Loucy (cell line): ENCODE measurements around the gene FGGY.

Experiments
- CTCF ChIP-seq: fragments of 200-600 bp; sonication (generic); conservative IDR thresholded peaks from 2 replicates; pipeline ENCODE4 v1.5.1; 2014; ENCODE audit warnings: mild to moderate bottlenecking, antibody characterized with exemption, low read length
- EZH2phosphoT487 ChIP-seq: fragments of 200-600 bp; IDR thresholded peaks from 2 replicates; pipeline ENCODE4 v1.6.1; 2018; ENCODE audit warnings: antibody characterized with exemption, mild to moderate bottlenecking, moderate library complexity, borderline replicate concordance

DNA sequence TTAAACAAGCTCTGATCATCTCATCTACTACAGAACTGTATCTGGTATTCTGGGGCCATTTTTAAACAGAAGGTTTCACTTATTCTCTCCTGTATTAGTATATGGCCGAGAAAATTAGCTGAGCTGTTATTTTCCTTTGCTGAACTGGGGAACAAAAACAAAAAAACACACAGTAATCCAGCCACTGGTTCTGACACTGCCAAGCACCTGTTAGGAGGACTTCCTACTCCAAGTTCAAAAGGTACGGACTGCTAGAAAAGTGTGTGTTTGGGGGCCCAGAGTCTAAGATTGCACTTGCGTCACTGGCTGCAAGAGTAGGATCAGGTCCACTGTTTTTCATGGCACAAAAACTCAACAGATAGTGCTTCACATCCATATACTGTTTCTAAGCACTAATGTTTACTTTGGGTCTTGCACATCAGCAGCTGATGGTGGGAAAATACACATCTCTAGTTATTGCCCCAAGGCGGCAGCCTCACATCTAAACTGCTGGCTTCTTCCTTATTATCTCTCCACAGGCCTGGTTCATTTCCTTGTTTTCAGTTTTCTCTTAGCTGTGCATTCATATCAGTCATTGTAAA lies 226.1 kb downstream of the FGGY start:
- TF ChIP-seq CTCF: no peak
- no peak for TF ChIP-seq EZH2phosphoT487
